Measurements from ENCODE around the gene PPP1R36.
A peak's percentile ranks its signal among the peaks of the same experiment; 100 is the strongest.
"Not testable (repeated sequence)": the region's sequence is repeated elsewhere in the genome, so short reads cannot be mapped to it uniquely, and the experiment has no call there.

The PPP1R36 gene

DNA sequence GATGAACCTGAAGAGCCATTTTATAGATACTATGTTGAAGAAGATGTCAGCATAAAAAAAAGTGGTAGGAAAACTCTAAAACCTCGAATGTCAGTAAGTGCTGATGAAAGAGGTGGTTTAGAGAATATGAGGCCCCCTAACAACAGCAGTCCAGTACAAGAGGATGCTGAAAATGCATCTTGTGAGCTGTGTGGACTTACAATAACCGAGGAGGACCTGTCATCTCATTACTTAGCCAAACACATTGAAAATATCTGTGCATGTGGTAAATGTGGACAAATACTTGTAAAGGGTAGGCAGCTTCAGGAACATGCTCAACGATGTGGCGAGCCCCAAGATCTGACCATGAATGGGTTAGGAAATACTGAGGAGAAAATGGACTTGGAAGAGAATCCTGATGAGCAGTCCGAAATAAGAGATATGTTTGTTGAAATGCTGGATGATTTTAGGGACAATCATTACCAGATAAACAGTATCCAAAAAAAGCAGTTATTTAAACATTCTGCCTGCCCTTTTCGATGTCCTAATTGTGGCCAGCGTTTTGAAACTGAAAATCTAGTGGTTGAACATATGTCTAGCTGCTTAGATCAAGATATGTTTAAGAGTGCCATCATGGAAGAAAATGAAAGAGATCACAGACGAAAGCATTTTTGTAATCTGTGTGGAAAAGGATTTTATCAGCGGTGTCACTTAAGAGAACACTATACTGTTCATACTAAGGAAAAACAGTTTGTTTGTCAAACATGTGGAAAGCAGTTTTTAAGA, 27.0 kb upstream of the PPP1R36 start:
- DNase-seq: no peak

DNA sequence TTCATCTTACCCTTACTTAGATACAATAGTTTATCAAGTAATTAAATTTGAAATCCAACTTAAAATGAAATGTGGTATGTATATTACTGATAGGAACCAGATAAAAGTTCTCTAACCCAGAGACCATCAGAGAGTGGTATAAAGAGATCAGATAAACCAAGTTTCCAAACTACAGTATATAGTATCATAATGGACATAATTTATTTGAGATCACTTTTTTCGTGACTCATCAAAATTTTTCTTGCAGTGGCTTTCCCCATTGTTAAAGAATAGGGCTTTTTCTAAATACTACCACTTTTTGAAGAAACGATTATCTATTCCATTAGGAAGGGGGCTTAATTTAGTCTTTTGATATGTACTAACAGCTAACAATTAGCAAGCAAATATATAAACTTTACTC, 24.4 kb upstream of the PPP1R36 start:
- no peak for DNase-seq

DNA sequence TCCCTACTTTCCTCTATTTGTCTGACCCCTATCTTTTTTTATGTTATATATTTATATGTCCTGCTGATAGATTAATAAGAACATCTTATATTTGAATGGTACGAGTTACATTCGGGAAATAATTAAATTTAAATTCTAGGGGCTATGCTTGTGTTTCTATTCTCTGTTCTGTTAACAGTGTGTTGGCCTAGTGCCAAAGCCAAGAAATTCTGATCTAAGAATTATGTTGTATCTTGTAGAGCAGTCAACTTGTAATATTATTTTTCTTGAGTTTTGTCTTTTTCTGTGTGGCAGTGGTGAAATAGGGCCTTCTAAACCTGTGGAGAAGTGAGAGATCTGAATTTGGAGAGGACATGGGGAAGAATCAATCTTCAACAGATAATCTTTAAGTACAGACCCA, 18.2 kb upstream of the PPP1R36 start:
- no peak for DNase-seq

DNA sequence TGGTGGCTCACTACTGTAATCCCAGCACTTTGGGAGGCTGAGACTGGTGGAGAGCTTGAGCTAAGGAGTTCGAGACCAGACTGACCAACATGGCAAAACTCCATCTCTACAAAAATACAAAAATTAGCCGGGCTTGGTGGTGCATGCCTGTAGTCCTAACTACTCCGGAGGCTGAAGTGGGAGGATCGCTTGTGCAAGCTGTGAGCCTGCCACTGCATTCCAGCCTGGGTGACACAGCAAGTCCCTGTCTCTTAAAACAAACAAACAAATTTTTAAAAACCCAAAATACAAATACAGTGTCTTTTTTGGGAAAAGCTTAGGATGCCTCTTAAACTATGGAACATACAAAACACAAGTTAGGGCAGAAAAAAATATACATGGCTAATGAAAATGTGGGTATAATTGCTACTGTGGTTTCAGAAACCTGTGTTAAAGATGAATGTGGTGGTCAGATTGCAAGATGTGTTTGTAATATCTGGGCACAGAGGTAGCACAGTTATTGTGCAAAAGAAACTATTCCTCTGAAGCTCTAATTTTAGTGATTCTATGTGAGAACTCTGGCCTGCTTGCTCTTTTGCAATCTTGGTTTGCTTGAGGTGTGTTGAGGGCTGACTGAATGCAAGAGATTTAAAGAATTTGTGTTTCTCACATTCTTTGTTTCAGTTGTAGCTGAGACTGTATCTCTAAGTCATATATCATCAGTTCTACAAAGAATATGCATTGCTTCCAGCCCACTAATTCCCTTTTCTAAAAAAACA, 13.1 kb upstream of the PPP1R36 start:
- no peak for DNase-seq

DNA sequence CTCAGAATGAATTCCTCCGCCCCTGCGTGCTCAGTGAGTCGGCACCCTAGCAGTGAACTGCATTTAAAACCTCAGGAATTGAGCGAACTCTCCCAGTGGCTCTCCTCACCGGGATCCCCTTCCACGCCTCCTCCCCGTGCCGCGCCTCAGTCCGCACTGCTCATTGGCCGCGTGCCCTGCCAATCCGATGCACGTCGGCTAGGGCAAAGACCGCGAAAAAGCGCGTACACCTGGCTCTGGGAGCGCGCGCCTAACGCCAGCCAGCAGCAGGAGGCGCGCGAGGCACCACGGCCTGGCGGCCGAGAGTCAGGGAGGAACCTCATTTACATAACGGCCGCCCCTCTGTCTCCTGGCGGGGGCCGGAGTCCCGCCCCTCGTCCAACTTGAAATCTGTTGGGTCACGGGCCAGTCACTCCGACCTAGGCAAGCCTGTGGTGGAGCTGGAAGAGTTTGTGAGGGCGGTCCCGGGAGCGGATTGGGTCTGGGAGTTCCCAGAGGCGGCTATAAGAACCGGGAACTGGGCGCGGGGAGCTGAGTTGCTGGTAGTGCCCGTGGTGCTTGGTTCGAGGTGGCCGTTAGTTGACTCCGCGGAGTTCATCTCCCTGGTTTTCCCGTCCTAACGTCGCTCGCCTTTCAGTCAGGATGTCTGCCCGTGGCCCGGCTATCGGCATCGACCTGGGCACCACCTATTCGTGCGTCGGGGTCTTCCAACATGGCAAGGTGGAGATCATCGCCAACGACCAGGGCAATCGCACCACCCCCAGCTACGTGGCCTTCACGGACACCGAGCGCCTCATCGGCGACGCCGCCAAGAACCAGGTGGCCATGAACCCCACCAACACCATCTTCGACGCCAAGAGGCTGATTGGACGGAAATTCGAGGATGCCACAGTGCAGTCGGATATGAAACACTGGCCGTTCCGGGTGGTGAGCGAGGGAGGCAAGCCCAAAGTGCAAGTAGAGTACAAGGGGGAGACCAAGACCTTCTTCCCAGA, 9.3 kb upstream of the PPP1R36 start, which contains the start of gene HSPA2:
TSS of gene HSPA2 (plus strand) at position 534 of the 995 bp plus-strand sequence. CDS start at position 643, 109 bp downstream.
- peak; percentile 96 to 98 for DNase-seq

DNA sequence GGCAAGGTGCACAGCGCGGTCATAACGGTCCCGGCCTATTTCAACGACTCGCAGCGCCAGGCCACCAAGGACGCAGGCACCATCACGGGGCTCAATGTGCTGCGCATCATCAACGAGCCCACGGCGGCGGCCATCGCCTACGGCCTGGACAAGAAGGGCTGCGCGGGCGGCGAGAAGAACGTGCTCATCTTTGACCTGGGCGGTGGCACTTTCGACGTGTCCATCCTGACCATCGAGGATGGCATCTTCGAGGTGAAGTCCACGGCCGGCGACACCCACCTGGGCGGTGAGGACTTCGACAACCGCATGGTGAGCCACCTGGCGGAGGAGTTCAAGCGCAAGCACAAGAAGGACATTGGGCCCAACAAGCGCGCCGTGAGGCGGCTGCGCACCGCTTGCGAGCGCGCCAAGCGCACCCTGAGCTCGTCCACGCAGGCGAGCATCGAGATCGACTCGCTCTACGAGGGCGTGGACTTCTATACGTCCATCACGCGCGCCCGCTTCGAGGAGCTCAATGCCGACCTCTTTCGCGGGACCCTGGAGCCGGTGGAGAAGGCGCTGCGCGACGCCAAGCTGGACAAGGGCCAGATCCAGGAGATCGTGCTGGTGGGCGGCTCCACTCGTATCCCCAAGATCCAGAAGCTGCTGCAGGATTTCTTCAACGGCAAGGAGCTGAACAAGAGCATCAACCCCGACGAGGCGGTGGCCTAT, 8.3 kb upstream of the PPP1R36 start:
- DNase-seq: peak; percentile 16 to 18

DNA sequence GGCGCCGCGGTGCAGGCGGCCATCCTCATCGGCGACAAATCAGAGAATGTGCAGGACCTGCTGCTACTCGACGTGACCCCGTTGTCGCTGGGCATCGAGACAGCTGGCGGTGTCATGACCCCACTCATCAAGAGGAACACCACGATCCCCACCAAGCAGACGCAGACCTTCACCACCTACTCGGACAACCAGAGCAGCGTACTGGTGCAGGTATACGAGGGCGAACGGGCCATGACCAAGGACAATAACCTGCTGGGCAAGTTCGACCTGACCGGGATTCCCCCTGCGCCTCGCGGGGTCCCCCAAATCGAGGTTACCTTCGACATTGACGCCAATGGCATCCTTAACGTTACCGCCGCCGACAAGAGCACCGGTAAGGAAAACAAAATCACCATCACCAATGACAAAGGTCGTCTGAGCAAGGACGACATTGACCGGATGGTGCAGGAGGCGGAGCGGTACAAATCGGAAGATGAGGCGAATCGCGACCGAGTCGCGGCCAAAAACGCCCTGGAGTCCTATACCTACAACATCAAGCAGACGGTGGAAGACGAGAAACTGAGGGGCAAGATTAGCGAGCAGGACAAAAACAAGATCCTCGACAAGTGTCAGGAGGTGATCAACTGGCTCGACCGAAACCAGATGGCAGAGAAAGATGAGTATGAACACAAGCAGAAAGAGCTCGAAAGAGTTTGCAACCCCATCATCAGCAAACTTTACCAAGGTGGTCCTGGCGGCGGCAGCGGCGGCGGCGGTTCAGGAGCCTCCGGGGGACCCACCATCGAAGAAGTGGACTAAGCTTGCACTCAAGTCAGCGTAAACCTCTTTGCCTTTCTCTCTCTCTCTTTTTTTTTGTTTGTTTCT, 7.6 kb upstream of the PPP1R36 start:
- DNase-seq: peak in 1 of 2 donors; percentile 11

DNA sequence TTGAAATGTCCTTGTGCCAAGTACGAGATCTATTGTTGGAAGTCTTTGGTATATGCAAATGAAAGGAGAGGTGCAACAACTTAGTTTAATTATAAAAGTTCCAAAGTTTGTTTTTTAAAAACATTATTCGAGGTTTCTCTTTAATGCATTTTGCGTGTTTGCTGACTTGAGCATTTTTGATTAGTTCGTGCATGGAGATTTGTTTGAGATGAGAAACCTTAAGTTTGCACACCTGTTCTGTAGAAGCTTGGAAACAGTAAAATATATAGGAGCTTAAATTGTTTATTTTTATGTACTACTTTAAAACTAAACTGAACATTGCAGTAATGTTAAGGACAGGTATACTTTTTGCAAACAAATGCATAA, 6.9 kb upstream of the PPP1R36 start:
- DNase-seq: no peak

DNA sequence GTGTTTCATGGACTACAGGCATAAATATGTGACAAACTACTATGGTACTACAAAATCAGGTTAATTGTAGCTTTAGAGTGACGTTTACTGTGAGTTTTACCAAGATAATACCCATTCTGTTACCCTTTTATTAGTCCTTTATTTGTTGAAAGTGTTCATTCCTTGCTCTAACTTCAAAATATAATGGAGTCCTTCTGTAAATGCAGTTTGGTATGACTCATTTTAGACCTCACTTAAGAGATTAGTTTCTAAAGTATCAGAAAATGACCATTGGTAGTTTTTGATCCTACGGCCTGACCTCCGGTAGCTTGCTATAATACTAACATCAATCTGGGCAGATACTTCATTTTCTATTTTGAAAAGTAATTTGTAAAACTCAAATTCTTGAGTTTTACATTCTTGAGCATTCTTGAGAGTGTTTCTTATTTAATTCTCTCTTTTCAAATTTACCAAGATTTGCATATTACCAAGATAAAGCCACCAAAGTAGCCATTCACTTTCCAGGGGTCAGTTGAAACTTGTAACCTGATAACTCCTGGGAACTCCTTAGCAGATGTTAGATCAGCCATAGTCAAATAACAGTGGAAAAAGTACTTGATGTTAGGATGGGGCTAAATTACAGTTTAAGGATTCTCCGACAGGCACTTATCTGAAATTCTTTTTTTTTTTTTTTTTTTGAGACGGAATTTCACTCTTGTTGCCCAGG, 5.0 kb upstream of the PPP1R36 start:
- no peak for DNase-seq

DNA sequence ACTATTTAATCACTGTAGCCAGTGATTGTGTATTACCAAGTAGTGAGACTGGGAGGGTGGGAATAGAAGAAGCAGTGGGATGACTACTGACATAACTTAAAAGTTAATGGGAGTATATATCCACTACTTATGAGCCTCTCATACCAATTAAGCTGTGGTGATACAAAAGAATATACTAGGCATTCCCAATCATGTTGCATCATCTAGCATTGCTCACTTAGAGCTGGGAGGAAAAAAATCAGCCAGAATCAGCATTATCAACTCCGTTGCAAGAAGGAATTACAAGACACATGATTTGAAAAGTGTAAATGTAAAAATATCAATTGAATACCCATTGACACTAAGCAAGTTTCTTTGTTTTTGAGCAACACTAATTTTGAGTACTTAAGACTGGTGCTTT, 745 bp upstream of the PPP1R36 start:
- no peak for DNase-seq

DNA sequence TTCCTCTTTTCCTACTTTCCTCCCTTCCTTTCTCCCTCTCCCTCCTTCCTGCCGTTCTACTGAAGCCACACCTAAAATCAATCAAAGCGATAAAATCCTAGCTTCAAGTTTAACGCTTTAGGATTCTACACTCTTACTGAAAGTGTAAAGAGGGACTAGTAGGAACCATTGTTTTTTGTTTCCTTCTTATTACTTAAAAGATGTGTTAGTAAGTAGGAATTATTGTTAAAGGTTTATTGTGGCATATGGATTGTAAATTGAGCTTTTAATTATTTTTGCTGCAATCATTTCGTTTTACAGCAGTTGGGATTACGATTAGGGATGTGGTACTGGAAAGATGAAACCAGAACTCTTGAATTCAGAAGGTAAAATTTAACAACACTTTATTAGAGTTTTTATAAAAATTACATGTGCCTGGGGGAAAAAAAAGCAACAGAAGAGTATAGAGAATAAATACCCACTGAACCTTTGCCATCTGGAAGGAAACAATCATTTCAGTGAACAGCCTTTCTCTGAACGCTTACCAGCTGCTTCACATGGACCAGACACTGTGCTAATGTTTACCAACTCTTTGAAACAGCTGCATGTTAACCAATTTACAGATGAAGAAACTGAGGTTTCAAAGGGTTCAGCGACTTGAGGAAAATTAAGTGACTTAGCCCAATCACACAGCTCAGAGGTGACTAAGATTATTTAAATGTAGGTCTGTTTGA, 1.0 kb downstream of the PPP1R36 start:
- no peak for DNase-seq

DNA sequence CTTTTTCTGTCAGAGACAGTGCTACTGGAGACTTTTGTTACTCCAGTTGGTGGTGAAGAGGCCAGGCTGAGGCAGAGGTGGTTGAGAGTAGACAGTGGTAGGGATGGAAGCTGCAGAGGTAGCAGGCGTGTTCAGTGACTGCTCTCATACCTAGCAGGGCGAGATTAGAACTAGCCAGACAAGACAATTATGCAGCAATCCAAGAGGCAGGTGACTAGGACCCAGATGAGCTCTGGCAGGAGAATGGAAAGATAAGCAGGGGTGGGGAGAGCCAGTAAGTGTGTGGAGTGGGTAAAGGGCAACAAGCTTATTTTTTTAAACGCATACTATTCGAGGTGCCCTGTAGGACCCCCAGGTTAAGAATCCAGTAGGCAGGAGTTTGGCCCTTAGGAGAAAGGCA, 4.8 kb downstream of the PPP1R36 start:
- DNase-seq: no peak

DNA sequence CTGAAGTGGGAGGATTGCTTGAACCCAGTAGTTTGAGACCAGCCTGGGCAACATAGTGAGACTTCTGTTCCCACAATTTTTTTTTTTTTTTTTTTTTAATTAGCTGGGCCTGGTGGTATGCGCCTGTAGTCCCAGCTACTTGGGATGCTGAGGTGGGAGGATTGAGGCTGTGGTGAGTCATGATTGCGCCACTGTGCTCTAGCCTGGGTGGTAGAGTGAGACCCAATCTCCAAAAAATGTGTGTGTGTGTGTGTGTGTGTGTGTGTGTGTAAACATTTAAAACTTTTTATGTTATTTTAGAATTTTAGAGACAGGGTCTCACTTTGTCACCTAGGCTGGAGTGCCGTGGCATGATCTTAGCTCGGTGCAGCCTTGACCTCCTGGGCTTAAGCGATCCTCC, 6.8 kb downstream of the PPP1R36 start:
- DNase-seq: no peak

DNA sequence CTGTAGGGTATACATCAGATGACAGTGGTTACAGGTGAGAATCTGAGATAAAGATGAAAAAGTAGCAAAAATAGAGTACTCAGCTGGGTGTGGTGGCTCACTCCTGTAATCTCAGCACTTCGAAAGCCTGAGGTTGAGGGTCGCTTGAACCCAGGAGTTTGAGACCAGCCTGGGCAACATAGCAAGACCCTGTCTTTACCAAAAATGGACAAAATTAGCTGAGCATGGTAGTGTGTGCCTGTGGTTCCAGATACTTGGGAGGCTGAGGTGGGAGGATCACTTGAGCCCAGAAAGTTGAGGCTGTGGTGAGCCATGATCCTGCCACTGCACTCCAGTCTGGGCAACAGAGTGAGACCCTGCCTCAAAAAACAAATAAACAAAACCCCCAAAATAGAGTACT, 8.5 kb downstream of the PPP1R36 start:
- not testable (repeated sequence) for DNase-seq

DNA sequence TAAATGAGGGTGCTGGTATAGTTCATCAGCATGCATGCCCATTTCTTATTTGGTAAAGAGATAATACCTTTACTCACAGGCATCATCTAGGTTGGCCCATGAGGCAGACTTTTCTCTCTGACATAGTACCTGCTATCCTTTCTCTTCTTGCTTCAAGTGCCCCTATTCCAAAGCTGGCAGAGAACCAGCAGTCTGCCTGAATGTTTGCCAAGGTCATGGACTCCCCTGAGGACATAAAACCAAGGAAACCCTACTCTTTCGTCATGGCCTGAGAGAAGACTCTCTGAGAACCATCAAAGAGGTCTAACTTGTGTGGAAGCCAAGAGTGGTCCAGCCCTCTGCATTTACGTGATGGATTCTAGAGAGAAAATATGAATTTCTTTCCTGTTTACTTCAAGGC, 11.9 kb downstream of the PPP1R36 start:
- DNase-seq: no peak

DNA sequence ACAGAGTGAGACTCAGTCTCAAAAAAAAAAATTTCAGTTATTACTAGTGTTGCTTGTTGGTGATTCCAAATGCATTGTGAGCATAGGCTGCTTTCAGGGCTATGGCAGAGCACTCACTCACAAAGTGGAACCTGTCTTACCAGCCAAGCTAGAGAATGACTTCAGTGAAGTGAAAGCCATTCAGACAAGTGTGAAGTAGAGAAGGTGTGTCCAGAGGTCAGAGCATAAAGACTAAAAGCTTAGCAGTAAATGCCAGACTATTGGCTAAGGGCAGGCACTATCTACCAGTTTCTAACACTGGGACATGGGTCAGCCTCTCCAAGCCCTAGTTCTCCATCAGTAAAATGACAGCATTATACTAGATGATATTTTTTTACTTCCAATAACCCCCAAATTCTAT, 12.7 kb downstream of the PPP1R36 start:
- DNase-seq: no peak

DNA sequence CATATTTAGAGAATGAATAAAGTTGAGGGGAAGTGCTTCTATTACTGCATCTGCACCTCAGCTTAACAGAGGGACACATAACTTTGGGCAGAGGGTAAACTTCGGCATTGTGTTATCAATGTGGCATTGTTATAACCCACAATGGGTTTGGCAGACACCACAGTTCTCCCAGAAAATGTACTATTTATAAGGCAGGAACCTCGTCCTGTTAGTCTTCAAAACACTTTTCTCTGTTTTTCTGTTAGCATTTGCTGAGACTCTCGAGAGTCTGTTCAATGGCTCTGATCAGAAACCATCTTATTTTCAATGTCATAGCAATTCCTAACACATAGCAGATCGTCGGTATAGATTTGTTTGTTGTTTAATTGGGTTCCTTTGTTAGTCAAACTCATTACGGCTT, 13.9 kb downstream of the PPP1R36 start:
- no peak for DNase-seq

DNA sequence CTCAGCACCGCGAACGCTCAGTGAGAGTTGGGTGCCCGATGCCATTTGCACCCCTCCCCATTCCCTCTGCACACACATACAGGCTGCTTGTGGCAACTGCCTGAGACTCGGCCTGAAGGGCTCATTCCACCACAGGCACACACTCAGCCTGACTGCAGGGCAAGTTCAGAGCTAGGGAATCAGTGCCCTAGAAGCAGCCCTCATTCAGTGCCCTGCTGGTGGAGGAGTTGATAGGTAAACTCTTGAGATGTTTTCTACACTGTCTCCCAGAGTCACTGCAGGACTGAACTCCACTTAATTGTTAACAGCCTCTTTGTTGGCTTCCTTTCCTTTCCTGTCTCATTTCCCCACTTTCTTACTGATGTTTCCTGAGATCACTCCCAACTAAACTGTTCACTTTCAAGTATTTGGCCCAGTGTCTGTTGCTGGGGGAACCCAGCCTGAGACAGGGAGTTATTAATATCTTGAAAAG, 16.9 kb downstream of the PPP1R36 start:
- DNase-seq: no peak

DNA sequence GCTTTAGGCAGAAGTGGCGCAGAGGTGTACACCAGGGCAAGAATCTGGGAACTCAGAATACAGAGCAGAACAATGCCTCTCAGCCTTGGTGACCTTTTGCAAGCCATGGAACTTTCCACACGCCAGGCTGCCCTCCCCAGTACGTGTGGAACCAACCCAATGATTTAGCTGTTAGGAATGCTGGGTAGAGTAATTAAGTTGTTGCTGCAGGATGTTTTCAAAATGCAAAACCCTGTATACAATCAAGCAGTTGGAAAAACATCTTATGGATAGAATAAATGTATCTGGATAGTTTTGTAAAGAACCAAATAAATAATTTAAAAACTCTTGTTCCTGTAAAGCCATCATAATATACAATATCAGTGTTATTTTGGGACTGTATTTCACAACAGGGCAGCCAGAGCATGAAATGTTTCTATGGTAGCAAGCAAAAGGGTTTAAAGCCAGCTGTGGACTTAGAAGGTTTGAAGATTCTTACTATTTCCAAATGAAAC, 19.4 kb downstream of the PPP1R36 start:
- DNase-seq: no peak

DNA sequence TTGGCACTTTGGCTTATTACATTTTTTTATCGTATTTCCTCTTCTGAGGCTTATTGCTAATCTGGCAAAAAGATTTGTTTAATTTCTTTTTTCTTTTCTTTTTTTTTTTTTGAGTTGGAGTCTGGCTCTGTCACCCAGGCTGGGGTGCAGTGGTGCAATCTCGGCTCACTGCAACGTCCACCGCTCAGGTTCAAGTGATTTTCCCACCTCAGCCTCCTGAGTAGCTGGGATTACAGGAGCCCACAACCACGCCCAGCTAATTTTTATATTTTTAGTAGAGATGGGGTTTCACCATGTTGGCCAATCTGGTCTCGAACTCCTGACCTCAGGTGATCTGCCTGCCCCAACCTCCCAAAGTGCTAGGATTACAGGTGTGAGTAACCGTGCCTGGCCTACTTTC, 19.9 kb downstream of the PPP1R36 start:
- DNase-seq: not testable (repeated sequence)

Measured in CD4-positive, alpha-beta T cell treated with Interleukin-4 for 1 hour (primary cell).